ENCODE data around the gene DOCK2. TPM values are rescaled to one million over a fixed set of nuclear protein-coding genes. Genes with fewer than 3 reads are reported as not detected.

DOCK2 gene
- total and polyA plus RNA-seq, 2 experiments from 2014 or later: 6.5 to 10.4 TPM

GRCh38 chr5:169923988-169924387 lies 286.9 kb downstream of the DOCK2 start:
- WGBS, 2 experiments (ENCODE audit: low coverage in 1 of 2, low lambda C conversion rate in 2 of 2, missing lambda C conversion rate in 2 of 2): 85 to 100% methylated on average over 1 of the region's 1 CpG

GRCh38 chr5:169933127-169933526 lies 296.1 kb downstream of the DOCK2 start:
- H3K4me3 ChIP-seq: no peak overlapping the region
- no peaks in the 10 kb centered on the region for H4K20me1 ChIP-seq (ENCODE audit: insufficient read depth)
- in situ Hi-C loops (cut with MboI): no loop called here
- no peaks in the 10 kb centered on the region for H3K9me2 ChIP-seq (ENCODE audit: insufficient read depth)
- H3K9me3 ChIP-seq (ENCODE audit: low read depth): no peaks in the 10 kb centered on the region
- WGBS, 2 experiments (ENCODE audit: low coverage in 1 of 2, low lambda C conversion rate in 2 of 2, missing lambda C conversion rate in 2 of 2): 9 to 26% methylated on average over 1 of the region's 1 CpG
- TF ChIP-seq EZH2 (IDR thresholded peaks at IDR 0.05; ENCODE audit: insufficient read depth, poor library complexity, severe bottlenecking) (no peak), EZH2phosphoT487 (IDR thresholded peaks at IDR 0.05; ENCODE audit: insufficient read depth, low read depth) (no peak)
- H3F3A ChIP-seq (ENCODE audit: insufficient read depth): peaks cover 6% of the 10 kb centered on the region; the same call in 1 of the 2 replicates
- no peaks in the 10 kb centered on the region for H3K27me3 ChIP-seq (replicated peaks; ENCODE audit: insufficient read depth)
- H3K9ac ChIP-seq: no peak overlapping the region
- H3K27ac ChIP-seq: no peak overlapping the region
- H3K4me1 ChIP-seq (ENCODE audit: insufficient read depth): peaks cover 10% of the 10 kb centered on the region; the same call in 1 of the 2 replicates
- DNase-seq: no peak
- H2AFZ ChIP-seq: no peak overlapping the region
- peaks cover 28% of the 10 kb centered on the region; the same call in 1 of the 2 replicates for H3K36me3 ChIP-seq (ENCODE audit: low read depth)
- peaks cover 99% of the 10 kb centered on the region for H3K79me2 ChIP-seq (ENCODE audit: insufficient read depth)
- H3K4me2 ChIP-seq (ENCODE audit: unreplicated experiment): no peak overlapping the region

More at GRCh38 chr5:169923988-169924387, 286.9 kb downstream of the DOCK2 start:
- Histone ChIP-seq H3K4me3 (no peak overlapping the region), H3F3A (ENCODE audit: insufficient read depth) (peaks cover 10% of the 10 kb centered on the region; the same call in 1 of the 2 replicates), H2AFZ (no peak overlapping the region), H4K20me1 (ENCODE audit: insufficient read depth) (no peaks in the 10 kb centered on the region), H3K4me2 (ENCODE audit: unreplicated experiment) (no peak overlapping the region), H3K27me3 (replicated peaks; ENCODE audit: insufficient read depth) (no peaks in the 10 kb centered on the region), H3K36me3 (ENCODE audit: low read depth) (no peaks in the 10 kb centered on the region), H3K27ac (no peak overlapping the region), H3K79me2 (ENCODE audit: insufficient read depth) (peaks cover 97% of the 10 kb centered on the region), H3K9me3 (ENCODE audit: low read depth) (no peaks in the 10 kb centered on the region), H3K9me2 (ENCODE audit: insufficient read depth) (no peaks in the 10 kb centered on the region), H3K4me1 (ENCODE audit: insufficient read depth) (no peaks in the 10 kb centered on the region), H3K9ac (no peak overlapping the region)
- TF ChIP-seq EZH2phosphoT487 (IDR thresholded peaks at IDR 0.05; ENCODE audit: insufficient read depth, low read depth) (no peak), EZH2 (IDR thresholded peaks at IDR 0.05; ENCODE audit: insufficient read depth, poor library complexity, severe bottlenecking) (no peak)
- in situ Hi-C loops (cut with MboI): no loop called here
- DNase-seq: no peak

GRCh38 chr5:169933616-169934015 lies 296.5 kb downstream of the DOCK2 start:
- WGBS, 2 experiments (ENCODE audit: low coverage in 1 of 2, low lambda C conversion rate in 2 of 2, missing lambda C conversion rate in 2 of 2): 72 to 73% methylated on average over 7 of the region's 7 CpGs
- Histone ChIP-seq H4K20me1 (ENCODE audit: insufficient read depth) (no peaks in the 10 kb centered on the region), H3K79me2 (ENCODE audit: insufficient read depth) (peaks cover 99% of the 10 kb centered on the region), H3K9ac (no peak overlapping the region), H3F3A (ENCODE audit: insufficient read depth) (peaks cover 6% of the 10 kb centered on the region; the same call in 1 of the 2 replicates), H3K9me2 (ENCODE audit: insufficient read depth) (no peaks in the 10 kb centered on the region), H2AFZ (no peak overlapping the region), H3K4me2 (ENCODE audit: unreplicated experiment) (no peak overlapping the region), H3K27ac (no peak overlapping the region), H3K4me1 (ENCODE audit: insufficient read depth) (peaks cover 10% of the 10 kb centered on the region; the same call in 1 of the 2 replicates), H3K4me3 (no peak overlapping the region), H3K36me3 (ENCODE audit: low read depth) (peaks cover 28% of the 10 kb centered on the region; the same call in 1 of the 2 replicates), H3K27me3 (replicated peaks; ENCODE audit: insufficient read depth) (no peaks in the 10 kb centered on the region), H3K9me3 (ENCODE audit: low read depth) (no peaks in the 10 kb centered on the region)
- DNase-seq: no peak
- no peak for TF ChIP-seq EZH2 (IDR thresholded peaks at IDR 0.05; ENCODE audit: insufficient read depth, poor library complexity, severe bottlenecking)
- TF ChIP-seq EZH2phosphoT487 (IDR thresholded peaks at IDR 0.05; ENCODE audit: insufficient read depth, low read depth): no peak
- in situ Hi-C loops (cut with MboI): no loop called here

DNA sequence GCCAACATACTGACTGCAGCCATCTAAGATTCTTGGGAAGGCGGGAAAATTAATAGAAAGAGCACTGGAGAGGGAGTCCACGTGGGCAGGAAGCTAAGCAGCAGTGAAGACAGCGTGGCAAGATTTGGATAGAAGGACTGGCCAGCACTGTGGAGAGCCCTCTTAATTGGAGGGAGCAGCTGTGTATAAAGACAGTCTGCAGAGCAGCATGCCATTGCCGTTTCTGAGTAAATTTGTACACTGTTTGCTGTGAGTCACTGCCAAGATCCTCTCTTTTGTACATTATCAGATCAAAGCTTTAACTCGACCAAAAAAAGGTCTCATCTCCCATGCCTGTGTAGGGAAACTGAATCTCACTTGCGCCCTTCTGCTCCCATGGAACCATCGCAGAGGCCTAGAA lies 297.9 kb downstream of the DOCK2 start:
- peak; percentile 33 for DNase-seq
- H3K27ac ChIP-seq: no peak overlapping the region
- H3K4me1 ChIP-seq (ENCODE audit: insufficient read depth): peaks cover 10% of the 10 kb centered on the region; the same call in 1 of the 2 replicates
- H3K4me3 ChIP-seq: no peak overlapping the region
- H3K9me2 ChIP-seq (ENCODE audit: insufficient read depth): no peaks in the 10 kb centered on the region
- H3K27me3 ChIP-seq (replicated peaks; ENCODE audit: insufficient read depth): no peaks in the 10 kb centered on the region
- H3K4me2 ChIP-seq (ENCODE audit: unreplicated experiment): no peak overlapping the region
- WGBS, 2 experiments (ENCODE audit: low coverage in 1 of 2, low lambda C conversion rate in 2 of 2, missing lambda C conversion rate in 2 of 2): 75 to 77% methylated on average over 7 of the region's 7 CpGs
- H3K79me2 ChIP-seq (ENCODE audit: insufficient read depth): peaks cover 99% of the 10 kb centered on the region
- no peaks in the 10 kb centered on the region for H4K20me1 ChIP-seq (ENCODE audit: insufficient read depth)
- H3K36me3 ChIP-seq (ENCODE audit: low read depth): peaks cover 26% of the 10 kb centered on the region; the same call in 1 of the 2 replicates
- H3K9me3 ChIP-seq (ENCODE audit: low read depth): no peaks in the 10 kb centered on the region
- TF ChIP-seq EZH2 (IDR thresholded peaks at IDR 0.05; ENCODE audit: insufficient read depth, poor library complexity, severe bottlenecking): no peak
- TF ChIP-seq EZH2phosphoT487 (IDR thresholded peaks at IDR 0.05; ENCODE audit: insufficient read depth, low read depth): no peak
- in situ Hi-C loops (cut with MboI): no loop called here
- H2AFZ ChIP-seq: no peak overlapping the region
- H3K9ac ChIP-seq: no peak overlapping the region
- peaks cover 6% of the 10 kb centered on the region; the same call in 1 of the 2 replicates for H3F3A ChIP-seq (ENCODE audit: insufficient read depth)
